Measurements from ENCODE around the gene PHACTR4.

GRCh38 chr1:28395181-28395580 lies 25.6 kb downstream of the PHACTR4 start:
- TF ChIP-seq POLR2A (IDR thresholded peaks at IDR 0.05), result no peak
- TF ChIP-seq CTCF (IDR thresholded peaks at IDR 0.05), result no peak
